Kidney tubule cell (primary cell): Measurements from ENCODE around the gene SPINK14.

Source experiments
- DNase-seq: peaks from one replicate; pipeline ENCODE4 v3.0.0-alpha.2; 2018; ENCODE audit warnings: low spot score

Gene SPINK14, protein sequence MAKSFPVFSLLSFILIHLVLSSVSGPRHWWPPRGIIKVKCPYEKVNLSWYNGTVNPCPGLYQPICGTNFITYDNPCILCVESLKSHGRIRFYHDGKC

DNA sequence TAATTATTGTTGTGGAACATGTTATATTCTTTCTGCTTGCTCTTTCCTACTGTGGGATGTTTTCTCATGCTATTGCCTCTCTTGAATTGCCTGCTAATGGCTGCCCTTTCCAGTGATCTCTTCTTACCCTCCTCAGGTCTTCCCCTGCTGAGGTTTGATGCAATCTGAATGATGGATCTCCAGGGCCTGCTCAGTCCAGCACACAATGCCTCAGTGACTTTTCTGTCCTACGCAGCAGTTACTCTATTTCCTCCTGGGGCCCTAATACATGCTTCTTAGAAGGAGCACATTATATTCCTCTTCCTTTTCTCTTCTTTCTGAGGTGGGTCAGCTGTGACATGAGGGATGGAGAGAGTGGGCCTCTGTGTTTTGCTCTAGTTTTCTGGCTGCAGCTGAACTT is at the start of gene SPINK14:
Gene SPINK14 (plus strand): TSS at position 301 of the 400 bp plus-strand sequence. CDS start 1,187 bp downstream, outside the sequence.
- DNase-seq: no peak

DNA sequence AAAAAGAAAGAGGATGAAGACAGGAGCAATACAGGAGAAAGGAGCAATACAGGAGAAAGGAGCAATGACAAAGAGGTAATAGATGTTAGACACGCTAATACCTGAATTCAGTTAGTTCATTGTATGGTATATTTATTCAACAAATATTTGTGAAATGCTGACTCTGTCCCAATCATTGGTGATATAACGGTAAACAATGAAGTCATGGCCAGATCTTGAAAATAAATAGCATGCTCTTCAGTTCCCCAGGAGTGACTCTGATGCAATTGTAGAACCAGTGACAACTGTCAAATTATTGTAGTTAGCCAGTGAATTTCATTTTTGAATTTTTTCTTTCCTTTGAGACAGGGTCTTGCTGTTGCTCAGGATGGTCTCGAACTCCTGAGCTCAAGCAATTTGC is 48.0 kb upstream of the SPINK14 start:
- no peak for DNase-seq

DNA sequence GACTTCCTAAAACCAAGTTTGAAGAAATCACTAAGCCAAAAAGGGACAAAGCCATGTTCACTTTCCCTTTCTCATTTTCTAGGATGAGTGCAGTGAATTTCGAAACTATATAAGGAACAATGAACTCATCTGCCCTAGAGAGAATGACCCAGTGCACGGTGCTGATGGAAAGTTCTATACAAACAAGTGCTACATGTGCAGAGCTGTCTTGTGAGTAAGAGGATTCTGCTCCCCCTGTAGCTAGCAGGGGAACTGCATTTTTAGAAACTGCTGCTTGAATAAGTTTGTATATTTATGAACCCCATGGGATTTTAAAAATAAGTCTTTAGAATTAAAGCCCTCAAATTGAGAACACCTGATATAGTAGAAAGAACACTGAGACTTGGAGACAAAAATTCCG is 42.7 kb upstream of the SPINK14 start:
- DNase-seq: no peak

DNA sequence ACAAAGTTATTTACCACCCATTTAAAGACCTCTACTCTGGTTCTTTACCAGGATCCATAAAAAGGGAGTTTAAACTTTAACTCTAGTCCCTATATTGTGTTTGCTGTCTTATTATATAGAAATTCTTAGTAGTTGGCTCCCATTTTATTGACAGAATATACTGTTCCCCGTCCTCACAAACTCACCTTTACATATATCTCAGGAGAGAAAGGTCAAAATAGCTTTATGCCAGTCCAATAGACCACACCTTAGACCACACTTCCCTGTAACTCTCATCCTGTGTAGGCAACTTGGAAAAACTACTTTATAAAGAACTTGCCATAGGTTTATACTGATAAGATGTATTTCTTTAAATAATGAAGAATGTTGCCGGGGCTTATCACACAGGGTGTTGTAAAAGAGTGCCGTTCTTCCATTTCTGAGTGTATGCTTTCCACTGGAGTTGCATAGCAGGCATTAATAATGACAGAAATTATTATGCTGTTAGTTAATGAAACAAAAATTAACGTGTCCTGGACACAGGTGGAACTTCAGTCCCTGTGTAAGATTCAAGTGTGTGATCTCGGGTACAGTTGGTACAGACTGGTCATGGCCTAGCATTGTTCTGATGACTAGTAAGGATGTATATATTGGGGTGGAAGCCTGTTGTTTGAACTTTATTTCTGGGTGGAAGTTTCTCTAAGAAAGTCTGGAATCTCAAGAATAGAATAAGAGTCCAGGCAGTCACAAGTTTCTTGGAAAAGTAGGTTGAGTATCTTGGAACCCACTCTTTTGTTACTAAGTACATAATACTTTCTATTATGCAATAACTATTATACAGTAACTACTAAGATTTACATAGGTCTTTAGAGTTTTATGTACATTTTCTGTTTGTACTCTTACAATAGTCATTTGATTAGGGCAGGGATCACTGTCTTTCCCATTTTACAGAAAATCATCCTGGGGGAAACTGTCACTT is 33.0 kb upstream of the SPINK14 start:
- DNase-seq: no peak

DNA sequence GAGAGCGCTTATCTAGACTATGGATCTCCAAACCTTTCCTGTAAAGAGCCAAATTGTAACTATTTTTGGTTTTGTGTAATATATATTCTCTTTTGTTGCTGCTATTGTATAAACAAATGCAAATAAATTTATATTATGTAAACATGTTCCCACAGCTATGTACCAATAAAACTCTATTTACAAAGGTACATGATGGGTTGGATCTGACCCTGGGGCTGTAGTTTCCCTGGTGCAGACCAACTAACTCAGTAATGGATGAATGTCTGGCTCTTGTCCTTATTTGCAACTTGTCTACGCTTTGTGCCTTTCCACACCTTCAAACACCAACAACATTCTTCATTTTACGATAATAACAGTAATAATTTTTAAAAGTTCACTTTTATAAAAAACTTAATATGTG is 27.5 kb upstream of the SPINK14 start:
- DNase-seq: no peak

DNA sequence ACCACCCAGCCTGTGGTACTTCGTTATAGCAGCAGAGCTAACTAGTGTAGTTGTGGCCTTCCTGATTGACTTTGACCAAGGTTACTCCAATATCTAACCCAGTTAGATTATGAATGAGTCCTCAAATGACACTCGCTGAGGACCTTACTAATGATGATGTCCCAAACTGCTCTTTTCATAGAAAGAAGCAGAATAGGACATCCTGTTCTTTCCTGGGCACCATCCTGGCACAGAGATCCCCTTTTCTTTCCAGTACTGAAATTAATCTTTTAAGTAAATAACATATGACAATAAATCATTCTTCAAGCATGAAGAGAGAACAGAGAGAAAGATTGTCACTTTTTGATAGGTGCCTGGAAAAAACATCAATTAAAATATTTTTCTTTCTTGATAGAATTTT is 26.7 kb upstream of the SPINK14 start:
- no peak for DNase-seq

DNA sequence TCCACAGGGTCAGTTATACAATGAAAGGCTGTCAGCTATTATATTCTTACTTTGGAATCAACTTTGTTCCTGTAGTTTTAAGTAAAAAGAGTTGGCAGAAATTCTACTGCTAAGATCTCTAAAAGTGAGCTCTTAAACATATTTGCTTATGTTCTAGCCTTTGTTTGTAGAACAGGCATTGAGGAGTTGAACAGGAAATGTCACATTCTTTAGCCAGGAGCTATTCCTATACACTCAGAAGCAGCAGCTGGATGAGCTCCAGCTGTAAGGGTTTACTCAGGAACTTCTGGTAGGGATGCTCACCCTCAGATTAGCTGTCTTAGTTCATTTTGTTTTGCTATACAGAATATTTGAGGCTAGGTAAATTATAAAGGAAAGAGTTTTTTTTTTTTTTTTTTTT is 22.4 kb upstream of the SPINK14 start:
- DNase-seq: peak; percentile 9

DNA sequence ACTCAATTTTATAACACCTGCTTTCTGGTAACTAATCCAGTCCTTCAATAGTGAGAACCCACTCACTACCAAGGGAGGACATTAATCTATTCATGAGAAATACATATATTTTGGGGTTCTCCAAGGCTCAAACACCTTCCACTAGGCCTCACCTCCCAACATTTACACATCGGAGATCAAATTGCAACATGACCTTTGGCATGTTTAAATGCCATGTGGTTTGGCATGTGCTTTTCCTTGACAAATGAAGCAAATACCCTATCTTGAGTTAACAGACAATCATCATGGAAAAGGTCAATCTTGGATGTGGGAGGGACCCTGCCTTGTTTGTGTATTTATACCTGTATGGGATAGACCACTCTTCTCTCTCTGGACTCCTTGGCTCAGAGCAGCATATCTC is 21.9 kb upstream of the SPINK14 start:
- DNase-seq: no peak

DNA sequence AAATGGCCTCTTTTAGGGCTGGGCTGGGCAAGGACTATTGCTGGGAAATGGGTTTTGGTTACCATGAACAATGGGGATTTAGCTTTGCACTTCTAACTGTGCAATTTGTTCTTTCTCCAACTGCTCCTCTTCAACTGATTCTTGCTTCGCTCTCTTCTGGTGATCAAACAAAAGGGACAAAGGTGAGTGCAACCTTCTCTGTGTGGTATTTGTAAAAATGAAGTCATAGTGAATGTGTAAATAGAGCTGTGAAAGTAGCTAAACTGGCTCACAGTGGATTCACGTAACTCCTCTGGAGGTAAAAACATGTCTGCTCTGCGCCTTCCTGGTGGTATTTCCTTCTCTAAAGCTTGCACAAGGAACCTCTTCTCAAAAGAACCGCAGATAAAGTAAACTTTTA is 20.9 kb upstream of the SPINK14 start:
- no peak for DNase-seq

DNA sequence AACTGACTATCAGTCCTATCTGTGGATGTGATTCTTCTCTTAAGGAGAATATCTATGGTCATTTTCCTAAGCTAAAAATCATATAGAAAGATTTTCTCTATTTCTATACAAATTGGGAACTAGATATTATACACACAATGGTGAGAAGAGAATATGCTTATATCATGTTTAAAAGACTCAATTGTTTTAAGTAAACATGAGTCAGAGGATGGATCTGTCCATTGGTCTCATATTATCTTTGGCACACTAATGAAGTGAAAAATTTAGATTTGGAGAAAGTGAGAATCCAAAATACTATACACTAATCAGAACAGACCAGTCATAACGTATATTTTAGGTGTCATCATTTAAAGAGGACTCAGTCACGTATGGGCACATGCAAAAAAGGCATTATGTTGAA is 16.5 kb upstream of the SPINK14 start:
- DNase-seq: no peak

DNA sequence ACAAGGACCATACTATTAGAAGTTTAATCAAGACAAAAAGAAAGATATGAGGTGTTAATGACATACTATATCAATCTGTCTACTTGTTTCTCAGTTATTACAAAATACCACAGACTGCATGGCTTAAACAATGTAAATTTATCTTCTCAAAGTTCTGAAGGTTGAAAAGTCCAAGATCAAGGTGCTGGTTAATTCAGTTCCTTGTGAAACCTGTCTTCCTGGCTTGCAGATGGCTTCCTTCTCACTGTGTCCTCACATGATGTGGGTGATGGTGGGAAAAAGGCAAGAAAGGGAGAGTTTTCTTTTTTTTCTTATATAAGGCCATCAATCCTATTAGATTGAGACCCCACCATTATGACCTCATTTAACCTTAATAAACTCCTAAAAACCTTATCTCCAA is 15.6 kb upstream of the SPINK14 start:
- no peak for DNase-seq

DNA sequence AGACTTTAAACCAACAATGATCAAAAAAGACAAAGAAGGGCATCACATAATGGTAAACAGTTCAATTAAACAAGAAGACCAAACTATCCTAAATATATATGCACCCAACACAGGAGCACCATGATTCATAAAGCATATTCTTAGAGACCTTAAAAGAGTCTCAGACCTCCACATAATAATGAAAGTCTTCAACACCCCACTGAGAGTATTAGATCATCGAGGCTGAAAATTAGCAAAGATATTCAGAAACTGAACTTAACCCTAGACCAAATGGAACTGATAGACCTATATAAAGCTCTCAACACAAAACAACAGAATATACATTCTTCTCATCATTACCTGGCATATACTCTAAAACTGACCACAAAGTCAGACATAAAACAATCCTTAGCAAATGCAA is 11.7 kb upstream of the SPINK14 start:
- no peak for DNase-seq

DNA sequence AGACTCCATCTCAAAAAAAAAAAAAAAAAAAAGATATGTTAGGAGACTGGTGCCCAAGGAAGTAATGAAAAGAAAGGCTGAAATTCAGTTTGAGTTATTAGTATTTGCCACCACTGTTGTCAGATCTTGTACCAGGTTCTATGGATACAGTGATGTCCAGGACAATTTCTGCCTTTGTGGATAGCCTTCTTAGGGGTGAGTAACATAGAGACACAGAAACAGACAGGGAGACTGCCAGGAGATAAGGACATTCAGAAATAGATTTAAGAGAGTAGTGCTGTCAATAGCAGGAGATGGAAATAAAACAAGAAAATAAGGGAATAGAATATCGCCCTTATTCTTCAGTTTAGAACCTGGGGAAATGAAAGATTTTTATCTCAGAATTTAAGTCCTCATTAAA is 6.3 kb upstream of the SPINK14 start:
- no peak for DNase-seq

DNA sequence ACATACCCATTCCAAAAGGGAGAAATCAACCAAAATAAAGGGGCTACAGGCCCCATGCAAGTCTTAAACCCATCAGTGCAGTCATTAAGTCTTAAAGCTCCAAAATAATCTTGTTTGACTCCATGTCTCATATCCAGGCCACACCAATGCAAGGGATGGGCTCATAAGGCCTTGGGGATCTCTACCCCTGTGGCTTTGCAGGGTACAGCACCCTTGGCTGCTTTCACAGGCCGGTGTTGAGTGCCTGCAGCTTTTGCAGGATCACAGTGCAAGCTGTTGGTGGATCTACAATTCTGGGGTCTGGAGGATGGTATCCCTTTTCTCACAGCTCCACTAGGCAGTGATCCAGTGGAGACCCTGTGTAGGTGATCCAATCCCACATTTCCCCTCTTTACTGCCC is 5.0 kb upstream of the SPINK14 start:
- DNase-seq: no peak

DNA sequence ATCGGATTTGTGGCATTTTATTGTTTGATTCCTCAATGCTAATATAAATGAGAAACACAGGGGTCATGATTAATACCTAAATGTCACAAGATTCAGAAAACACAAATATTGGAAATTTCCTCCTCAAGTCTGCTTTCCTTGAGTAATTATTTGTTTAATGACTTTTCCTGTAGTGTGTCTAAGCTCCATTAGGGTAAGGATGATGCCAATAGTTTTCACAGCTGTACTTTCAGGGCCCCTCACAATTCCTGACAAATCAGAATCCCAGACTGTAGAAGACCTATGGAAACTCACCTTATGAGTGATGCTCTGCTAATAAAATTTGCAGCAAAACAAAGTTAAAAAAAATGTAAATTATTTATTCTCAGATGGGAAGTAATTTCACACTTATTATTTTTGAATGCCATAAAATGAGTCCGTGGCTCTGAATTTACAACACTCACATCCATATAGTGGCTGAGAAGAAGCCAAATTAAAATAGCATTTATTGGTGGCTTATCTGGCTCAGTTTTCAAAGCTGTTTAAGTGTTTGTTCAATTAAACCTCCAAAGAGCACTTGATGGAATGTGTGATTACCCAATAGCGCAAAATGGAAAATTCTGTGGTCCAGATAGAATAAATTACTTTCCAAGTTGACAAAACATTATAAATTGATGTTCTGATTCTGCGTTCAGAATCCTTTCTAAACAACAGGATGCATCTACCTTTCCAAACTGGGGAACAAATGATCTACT is 1.6 kb upstream of the SPINK14 start:
- DNase-seq: no peak

DNA sequence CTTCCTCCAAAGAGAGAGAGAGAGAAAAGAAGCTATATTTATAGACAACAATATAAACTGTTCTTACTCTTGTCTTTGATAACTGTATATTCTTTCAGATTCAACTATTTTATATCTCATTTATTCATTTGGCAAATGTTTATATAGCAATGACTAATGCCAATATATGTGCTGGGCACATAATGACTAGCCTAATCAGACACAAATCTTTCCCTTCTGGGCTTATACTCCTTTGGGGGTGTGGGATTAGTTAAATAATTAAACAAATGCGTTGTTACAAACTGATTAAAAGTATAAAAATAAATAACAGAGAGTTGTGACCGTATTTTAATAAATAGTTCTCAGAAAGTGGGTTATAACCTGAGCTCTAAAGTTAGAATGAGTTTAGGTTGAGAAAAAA is 4.0 kb downstream of the SPINK14 start:
- DNase-seq: no peak

DNA sequence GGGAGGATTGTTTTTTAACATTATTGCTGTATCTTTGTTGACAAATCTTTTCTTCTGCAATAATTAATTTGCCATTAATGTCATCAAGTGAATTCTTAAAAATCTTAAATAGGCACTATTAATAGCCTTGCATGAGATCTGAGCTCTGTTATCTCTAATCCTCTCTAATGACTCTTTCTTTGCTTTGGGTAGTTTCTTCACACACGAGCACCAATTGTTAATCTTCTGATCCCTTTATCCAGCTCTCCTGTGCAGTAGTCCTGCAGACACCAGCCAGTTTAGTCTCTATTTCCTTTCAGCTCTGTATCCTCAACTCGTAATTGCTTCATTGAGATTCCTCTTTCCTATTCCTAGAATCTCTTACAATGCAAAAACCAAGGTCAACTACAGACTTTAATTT is 8.1 kb downstream of the SPINK14 start:
- DNase-seq: no peak

DNA sequence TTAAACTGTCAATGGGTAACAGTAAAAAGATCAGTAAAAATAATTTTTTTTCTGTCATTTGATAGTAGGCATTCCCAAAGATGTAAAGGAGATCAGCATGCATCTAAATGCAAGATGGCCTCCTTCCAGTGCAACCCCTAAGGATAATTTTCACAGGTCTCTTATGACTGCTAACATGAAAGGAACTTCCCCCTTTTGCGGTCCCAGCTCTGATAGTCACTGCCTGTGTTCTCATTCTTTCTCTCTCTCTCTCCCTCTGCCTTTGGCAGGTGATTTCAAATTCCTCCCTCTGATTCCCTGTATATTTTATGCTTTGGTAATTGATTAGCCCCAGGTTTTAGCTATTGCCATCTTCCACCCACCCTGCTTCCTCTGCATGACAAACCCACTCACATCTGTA is 8.9 kb downstream of the SPINK14 start:
- DNase-seq: no peak

DNA sequence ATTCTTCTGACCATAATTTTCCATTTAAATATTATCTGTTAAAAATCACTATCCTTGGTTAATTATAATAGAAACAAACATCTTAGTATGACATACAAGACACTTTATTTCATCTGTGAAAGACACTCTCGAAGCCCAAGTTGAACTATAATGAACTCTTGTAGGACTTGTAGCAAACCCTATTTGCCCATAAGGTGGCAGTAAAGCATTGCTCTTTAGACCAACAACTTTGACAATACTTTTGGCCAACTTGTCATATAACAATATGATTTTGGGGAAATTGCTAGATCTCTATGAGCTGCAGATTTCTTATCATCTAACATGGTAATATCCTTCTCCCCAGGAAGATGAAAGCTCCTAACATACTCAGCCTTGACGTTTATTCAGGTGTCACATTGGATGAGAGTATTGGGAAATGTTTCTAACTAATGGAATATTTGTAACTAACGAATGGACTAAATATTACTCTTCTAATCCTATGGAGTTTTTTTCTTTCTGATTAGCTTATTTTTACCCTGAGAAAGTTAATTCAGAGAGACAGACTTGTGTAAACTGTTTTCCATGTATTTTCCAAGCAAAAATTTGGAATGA is 11.0 kb downstream of the SPINK14 start:
- peak; percentile 64 for DNase-seq

DNA sequence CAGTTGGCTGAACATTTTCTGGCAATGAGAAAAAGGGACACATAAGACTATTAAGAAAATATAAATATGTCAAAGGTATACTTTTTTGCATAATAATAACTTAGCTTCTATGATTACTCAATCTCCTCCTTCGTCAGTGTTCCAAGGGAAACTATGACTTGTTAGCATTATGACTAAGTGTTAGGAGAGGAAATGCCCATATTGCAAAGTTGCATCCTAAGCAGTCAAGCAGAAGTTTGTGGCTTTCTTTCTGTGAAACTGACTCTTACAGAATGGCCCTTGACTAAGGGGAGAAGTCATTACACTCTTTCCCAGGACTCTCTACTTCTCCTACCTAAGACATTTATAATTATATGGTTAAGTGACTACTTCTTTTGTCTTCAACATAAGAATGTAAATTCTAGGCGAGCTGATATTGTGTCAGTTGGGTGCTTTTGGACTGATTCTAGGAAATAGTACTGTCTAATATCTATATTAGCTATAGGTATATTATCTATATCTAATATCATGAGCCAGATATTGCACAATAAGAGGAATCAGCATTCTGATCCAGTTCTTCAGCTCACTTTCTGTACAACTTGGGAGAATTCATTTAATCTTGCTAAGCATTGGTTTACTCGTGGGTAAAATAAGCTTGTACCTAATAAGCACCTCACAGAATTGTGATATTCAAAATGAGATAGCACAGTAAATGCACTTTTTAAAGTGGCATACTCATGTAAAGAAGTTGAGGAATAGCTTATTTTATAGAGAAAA is 18.1 kb downstream of the SPINK14 start:
- DNase-seq: peak; percentile 67

DNA sequence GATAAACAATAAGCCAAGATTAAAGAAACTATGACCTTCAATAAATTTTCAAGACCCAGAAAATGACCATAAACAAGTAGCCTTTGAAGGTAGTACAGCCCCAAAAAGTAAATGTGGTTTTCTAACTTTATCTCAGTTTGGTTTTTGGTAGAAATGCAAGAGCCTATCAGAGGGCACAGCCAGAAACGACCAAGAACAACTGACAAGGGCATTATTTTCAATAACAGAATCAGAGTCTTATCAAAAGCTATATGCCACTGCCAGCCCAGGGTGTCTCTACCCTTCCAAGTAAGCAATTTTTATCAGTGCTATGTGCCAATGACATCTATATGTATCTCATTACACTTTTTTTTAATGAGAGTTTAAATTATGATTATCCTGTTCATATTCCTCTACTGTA is 22.7 kb downstream of the SPINK14 start:
- no peak for DNase-seq

DNA sequence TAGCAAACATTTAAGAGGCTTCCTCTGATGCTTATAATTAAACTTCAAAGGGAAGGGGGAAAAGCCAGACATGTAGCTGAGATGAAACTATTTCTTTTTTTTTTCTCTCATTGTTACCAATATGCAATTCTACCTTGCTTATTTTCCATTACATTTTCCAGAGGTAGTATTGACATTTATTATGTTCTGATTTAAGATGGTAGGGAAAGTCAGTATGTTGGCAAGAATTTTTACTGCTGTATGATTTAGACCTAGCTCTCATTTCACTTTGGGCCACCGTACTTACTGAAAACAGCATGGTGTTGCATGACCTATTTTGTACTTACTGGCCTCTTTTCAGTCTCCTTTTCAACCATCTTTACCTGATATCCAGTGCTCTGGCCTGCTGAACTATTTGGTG is 24.9 kb downstream of the SPINK14 start:
- no peak for DNase-seq
